ENCODE measurements around the gene TLR10. TPM values are rescaled to one million over a fixed set of nuclear protein-coding genes. Genes with fewer than 3 reads are reported as not detected.

The TLR10 gene, protein sequence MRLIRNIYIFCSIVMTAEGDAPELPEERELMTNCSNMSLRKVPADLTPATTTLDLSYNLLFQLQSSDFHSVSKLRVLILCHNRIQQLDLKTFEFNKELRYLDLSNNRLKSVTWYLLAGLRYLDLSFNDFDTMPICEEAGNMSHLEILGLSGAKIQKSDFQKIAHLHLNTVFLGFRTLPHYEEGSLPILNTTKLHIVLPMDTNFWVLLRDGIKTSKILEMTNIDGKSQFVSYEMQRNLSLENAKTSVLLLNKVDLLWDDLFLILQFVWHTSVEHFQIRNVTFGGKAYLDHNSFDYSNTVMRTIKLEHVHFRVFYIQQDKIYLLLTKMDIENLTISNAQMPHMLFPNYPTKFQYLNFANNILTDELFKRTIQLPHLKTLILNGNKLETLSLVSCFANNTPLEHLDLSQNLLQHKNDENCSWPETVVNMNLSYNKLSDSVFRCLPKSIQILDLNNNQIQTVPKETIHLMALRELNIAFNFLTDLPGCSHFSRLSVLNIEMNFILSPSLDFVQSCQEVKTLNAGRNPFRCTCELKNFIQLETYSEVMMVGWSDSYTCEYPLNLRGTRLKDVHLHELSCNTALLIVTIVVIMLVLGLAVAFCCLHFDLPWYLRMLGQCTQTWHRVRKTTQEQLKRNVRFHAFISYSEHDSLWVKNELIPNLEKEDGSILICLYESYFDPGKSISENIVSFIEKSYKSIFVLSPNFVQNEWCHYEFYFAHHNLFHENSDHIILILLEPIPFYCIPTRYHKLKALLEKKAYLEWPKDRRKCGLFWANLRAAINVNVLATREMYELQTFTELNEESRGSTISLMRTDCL
- not detected in 2 replicates for total RNA-seq

DNA sequence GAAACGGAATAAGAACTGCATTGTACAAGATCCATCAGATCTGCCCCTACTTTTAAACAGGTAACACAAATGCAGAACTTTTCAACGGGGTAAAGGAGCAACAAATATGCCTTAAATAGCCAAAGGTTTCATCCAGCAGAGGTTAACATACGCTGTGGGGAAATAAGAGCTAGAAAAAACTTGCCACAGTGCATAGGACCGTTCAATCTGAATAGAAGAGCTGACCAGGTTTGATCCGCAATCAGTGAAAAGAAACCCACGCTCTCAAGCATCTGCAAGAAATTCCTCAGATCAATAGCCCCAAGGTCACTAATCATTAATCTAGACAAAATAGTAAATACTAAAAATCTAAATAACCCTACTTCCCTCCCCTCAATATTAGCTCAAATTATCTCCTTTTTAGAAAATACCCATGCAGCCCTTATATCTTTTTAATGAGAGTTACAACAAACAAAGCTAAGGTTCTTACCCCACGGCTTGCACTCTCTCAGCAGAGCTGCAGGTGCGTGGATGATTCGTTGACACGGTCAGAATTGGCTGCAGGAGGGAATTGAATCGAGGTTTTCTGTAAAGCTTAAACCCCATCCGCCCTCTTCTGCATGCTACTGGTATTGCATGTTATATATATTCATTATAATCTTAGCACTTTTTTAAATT, at the start of gene TLR10:
Gene TLR10, minus strand, starts transcription at position 539 of the 657 bp plus-strand sequence. CDS start 7,400 bp downstream, outside the sequence.

GRCh38 chr4:38804654-38805295, 22.0 kb upstream of the TLR10 start, which contains the start of gene TLR1:
Gene TLR1 (minus strand): TSS chr4:38804791. CDS start chr4:38798831, 5,960 bp downstream.

Other genes starting within 250 kb of the TLR10 start
- 18.3 and 44.4 TPM in 2 replicates for gene KLF3, start 118.8 kb downstream of the TLR10 start, total RNA-seq
- 0.97 and 1.7 TPM in 2 replicates for gene TLR1, start 21.8 kb upstream of the TLR10 start, total RNA-seq
- 0.31 and 0.81 TPM in 2 replicates for gene TLR6, start 73.8 kb upstream of the TLR10 start, total RNA-seq
- 67.8 and 112 TPM in 2 replicates for gene FAM114A1, start 84.8 kb upstream of the TLR10 start, total RNA-seq
- 0.97 TPM in 1 of 2 replicates, not detected in the other for gene TMEM156, start 249.4 kb upstream of the TLR10 start, total RNA-seq